ENCODE measurements around the gene CIBAR2. TPM values are rescaled to one million over a fixed set of nuclear protein-coding genes. Genes with fewer than 3 reads are reported as not detected.
A peak's percentile ranks its signal among the peaks of the same experiment; 100 is the strongest.

The CIBAR2 gene
- total and polyA plus RNA-seq, 9 of the 15 experiments (the other 6 are each of a cell fraction or from before 2014, with no cell fraction given), result not detected

GRCh38 chr16:85114909-85115567 lies 2.8 kb upstream of the CIBAR2 start:
- intact Hi-C loops (cut with micrococcal nuclease) (loop anchor here (2.0 to 5.0 kb wide), 3 partner anchors 58 to 147 kb away; no protein-coding TSS in a partner anchor), in situ Hi-C loops (cut with MboI) (loop anchor here (10.0 to 25.0 kb wide), 3 partner anchors 140 to 897 kb away; no protein-coding TSS in a partner anchor)
- FAIRE-seq, result peak; percentile 98
- no peaks in the 10 kb centered on the region for H4K20me1 ChIP-seq (replicated peaks; ENCODE audit: control insufficient read depth, insufficient read depth, low read length)
- peaks cover 0 to 28% of the 10 kb centered on the region in 2 experiments; a peak in 3 of 5 replicates for H3K27me3 ChIP-seq (ENCODE audit: control insufficient read depth in 2 of 2, insufficient read depth in 2 of 2, low read length in 2 of 2)
- no peaks in the 10 kb centered on the region for H3K9me1 ChIP-seq (ENCODE audit: control insufficient read depth, insufficient read depth, low read length)
- H3K9me3 ChIP-seq (replicated peaks; ENCODE audit: control insufficient read depth, insufficient read depth, low read depth, low read length), result peaks cover 4% of the 10 kb centered on the region; the same call in 1 of the 2 replicates
- no peaks in the 10 kb centered on the region for H3K79me2 ChIP-seq (ENCODE audit: control insufficient read depth, insufficient read depth, low read length)
- ATAC-seq, result peak; percentile 98
- no TSS peak for BruUV-seq (replicated peaks)
- peak overlapping the region in 1 of 2 experiments; percentile 37; a peak in 1 of 4 replicates for H3K9ac ChIP-seq (ENCODE audit: insufficient read depth in 1 of 2, low read depth in 2 of 2, low read length in 2 of 2)
- H3K36me3 ChIP-seq (ENCODE audit: control insufficient read depth, insufficient read depth, low read length), result no peaks in the 10 kb centered on the region
- peak; percentile 92 to 94 (median 93) for DNase-seq (ENCODE audit: extremely low read depth in 1 of 4, low spot score in 3 of 4)
- H3K27ac ChIP-seq (ENCODE audit: extremely low read depth, low read depth, low read length), result peak overlapping the region; percentile 56
- ChIA-PET POLR2A (interaction anchor here (0.6 to 1.2 kb wide), 5 partner anchors 17 to 463 kb away, joined by 3 read pairs; no protein-coding TSS in a partner anchor), CTCF (ENCODE audit: low intra/inter-chr PET ratio) (interaction anchor here (0.6 to 1.6 kb wide), 9 partner anchors 9 to 484 kb away, joined by 3 to 6 read pairs (median 5); no protein-coding TSS in a partner anchor)
- peak overlapping the region; percentile 75 for H2AFZ ChIP-seq (ENCODE audit: low read depth, low read length)
- peaks cover 2 to 26% of the 10 kb centered on the region in 2 experiments; a peak in 2 of 5 replicates for H3K4me1 ChIP-seq (replicated peaks in 1 of 2; ENCODE audit: control insufficient read depth in 2 of 2, insufficient read depth in 2 of 2, low read length in 2 of 2)
- 1% methylated on average over 20 of the region's 20 CpGs for WGBS (ENCODE audit: insufficient coverage, low coverage, missing lambda C conversion rate)
- H3K4me3 ChIP-seq, result 0 out of 2 replicates have a peak overlapping the region, but pooled peaks have one; percentile 5
- peak overlapping the region; percentile 40; the same call in 1 of the 2 replicates for H3K4me2 ChIP-seq (ENCODE audit: insufficient read depth, low read length)
- TF ChIP-seq GTF2A2 (tag; IDR thresholded peaks at IDR 0.05) (no peak), SIN3B (IDR thresholded peaks at IDR 0.05; ENCODE audit: low read depth) (no peak), BACH1 (tag; IDR thresholded peaks at IDR 0.05) (no peak), FOXK1 (CRISPR knock-in tag; IDR thresholded peaks at IDR 0.05; ENCODE audit: borderline replicate concordance) (peak; percentile 27; the same call in 1 of the 2 replicates), AFF1 (IDR thresholded peaks at IDR 0.05; ENCODE audit: low read depth in 1 of 2, partially characterized antibody in 2 of 2) (peak; percentile 71 to 85), ZNF639 (CRISPR knock-in tag; conservative IDR thresholded peaks at IDR 0.05 in 1 of 2, IDR thresholded peaks at IDR 0.05 in 1 of 2) (no peak), RBM14 (IDR thresholded peaks at IDR 0.05; ENCODE audit: borderline replicate concordance, insufficient read depth, low read depth, low read length) (no peak), KLF6 (CRISPR knock-in tag; IDR thresholded peaks at IDR 0.05; ENCODE audit: borderline replicate concordance) (no peak), SMARCE1 (IDR thresholded peaks at IDR 0.05) (no peak), IRF2 (CRISPR knock-in tag; IDR thresholded peaks at IDR 0.05) (no peak), ZNF354B (CRISPR knock-in tag; IDR thresholded peaks at IDR 0.05) (no peak), NEUROD1 (IDR thresholded peaks at IDR 0.05; ENCODE audit: borderline replicate concordance, low read depth, low read length, partially characterized antibody) (no peak), ZNF12 (CRISPR knock-in tag; IDR thresholded peaks at IDR 0.05) (no peak)

Measured in K562 (cell line).